NCI-H446 treated with DMSO at 0.1 percent for 48 hours (cell line): Measurements from ENCODE around the gene PTPRR.

Experiments
- DNase-seq: peaks from one replicate; lab custom pipeline; 2025; lab: John Stamatoyannopoulos, UW

Gene PTPRR

DNA sequence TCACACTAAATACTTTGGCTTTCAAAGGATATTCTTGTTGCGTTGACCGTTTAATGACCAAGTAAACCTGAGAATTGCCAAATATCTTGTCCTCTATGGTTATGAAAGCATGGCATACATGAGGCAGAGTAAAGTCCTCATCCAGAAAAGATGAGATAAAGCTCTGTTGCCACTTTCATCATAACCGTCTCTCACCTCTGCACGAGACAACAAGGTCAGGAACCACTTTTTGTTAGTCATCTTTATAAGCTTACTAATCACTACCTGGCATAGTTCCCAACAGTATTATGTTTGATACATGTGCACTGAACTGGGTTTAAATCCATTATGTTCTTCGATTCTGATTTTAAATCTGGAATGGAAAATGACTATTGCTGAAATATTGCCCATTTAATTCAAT is 314.6 kb downstream of the PTPRR start:
- DNase-seq = no peak

DNA sequence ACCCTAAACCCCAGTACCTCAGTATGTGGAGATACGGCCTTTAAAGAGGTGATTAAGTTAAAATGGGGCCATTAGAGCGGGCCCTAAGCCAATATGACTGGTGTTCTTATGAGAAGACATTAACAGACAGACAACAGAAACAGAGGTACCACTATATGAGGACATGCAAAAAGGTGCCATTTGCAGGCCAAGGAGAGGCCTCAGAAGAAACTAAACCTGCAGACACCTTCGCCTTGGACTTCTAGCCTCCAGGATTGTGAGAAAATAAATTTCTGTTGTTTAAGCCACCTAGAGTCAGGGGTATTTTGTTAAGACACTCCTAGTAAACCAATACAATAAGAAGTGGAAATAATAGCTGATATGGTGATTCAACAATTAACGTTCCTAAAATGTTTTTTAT is 315.9 kb downstream of the PTPRR start:
- DNase-seq = no peak

DNA sequence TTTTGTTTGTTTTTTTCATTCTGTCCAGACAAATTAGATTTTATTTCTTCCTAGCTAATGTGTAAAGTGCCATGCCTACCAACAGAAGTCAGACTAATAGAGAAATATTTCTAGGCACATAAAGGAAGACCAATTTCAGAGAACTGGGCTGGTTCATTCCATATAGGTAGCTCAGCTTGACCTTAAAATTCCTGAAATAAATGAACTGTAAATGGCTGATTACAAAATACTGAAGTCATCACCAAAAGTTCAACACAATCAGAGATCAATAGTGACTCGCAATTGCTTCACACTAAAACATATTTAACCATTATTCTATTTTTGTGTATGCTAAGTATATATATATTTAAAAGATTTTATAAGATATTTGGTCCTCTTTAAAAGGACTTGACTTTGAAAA is 317.5 kb downstream of the PTPRR start:
- DNase-seq = no peak

DNA sequence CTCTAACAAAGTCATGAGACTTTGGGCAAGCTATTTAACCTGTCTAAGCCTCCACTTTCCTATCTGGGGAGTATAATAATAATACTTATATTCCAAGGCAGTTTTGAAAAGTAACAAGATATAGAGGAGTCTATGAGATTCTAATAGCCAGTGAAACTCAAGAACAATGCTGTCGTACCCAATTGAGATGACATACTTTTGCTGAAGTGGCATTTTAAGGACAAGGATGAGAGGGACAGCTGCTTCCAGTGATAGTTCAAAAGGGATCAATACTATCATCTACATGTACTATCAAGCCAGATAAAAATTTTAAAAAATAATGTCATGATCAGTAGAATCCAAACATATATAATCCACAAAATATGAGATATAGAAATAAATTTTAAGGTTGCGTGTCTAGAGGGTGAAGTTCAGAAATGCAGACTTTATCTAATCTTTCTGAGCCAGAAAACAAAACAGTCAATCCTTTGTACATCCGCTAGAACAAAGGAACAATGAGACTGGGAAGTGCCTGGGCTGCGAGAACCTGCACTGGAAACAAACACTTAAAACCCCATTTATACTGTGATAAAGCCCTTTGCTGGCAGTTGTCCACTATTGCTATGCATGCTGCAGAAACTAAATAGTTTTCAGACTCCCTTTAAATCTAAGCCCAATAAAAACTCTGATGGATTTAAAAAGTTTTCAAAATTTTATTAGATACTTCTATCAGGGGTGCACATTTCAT is 321.9 kb downstream of the PTPRR start:
- DNase-seq = no peak

DNA sequence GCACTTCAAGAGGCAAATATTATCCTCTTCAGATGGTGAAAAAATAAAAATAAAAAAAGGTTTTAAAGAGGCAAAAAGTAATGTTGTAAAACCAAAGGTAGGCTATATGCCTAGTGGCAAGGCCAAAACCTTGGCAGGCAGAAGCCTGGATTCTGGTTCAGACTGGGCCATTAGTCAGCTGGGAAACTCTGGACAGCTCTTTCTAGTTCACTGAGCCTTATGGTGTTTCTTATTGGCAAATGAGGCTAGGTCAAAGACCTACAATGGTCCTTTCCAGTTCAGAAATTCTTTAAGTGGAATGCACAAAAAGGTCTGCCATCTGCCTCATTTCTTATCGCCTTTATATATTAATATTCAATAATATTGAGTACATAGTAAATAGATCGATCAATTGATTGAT is 327.9 kb downstream of the PTPRR start:
- no peak for DNase-seq

DNA sequence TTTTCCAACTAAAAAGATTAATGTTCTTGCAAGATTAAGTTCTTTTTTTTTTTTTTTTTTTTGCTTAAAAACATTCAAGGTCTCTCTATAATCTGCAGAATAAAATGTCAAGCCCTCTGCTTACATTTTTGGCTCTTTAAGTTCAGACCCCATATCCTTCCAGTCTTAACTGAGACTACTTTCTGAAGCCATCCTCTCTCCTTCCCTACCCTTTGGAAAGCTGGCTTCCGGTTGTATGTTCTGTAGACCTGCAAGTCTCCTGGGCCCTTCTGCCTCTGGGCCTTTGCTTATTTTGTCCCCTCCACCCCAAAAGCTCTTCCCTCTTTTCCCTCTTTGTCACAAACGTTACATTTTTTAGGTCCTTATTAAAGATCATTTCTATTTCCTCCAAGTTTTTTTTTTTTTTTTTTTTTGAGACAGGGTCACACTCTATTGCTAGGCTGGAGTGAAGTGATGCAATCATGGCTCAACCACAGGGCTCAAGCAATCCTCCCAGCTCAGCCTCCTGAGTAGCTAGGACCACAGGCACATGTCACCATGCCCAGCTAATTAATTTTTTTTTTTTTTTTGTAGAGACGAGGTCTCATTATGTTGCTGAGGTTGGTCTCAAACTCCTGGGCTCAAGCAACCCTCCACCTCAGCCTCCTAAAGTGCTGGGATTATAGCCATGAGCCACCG is 329.9 kb downstream of the PTPRR start:
- no peak for DNase-seq

DNA sequence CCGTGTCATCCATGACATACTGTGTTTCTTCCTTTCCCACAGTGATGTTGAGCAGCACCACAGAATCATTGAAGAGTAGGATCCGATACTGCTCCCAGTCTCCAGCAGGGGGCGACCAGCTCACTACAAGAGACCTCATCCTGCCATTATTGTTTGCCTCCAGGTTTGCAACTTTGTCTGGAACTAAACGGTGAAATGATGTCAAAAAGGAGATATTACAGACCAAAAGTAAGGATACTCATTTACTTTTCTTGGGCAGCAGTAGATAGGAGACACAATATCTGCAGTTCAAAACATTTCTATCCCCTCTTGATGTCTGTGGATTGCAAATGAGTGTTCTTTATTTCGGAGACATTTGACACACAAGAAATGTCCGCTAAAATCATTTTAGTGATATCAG is 330.5 kb downstream of the PTPRR start:
- DNase-seq = peak; percentile 40
